Ovary (tissue), 3 donors: ENCODE results near the gene MAGEA12.

ENCODE experiments used
- EP300 ChIP-seq: sonication (generic); formaldehyde crosslinking; IDR thresholded peaks from one replicate; pipeline ENCODE4 v1.6.1; 2017; ENCODE audit warnings: antibody characterized with exemption
- POLR2A ChIP-seq: fragments of 450-650 bp; IDR thresholded peaks from one replicate; pipeline ENCODE4 v1.6.1; 2017; ENCODE audit warnings: antibody characterized with exemption, mild to moderate bottlenecking, moderate library complexity
- TF ChIP-seq, protein P1 (sequence below), 3 donors: fragments of 450-650 bp in 2 of 3; fragments of 200-600 bp in 1 of 3; IDR thresholded peaks; one replicate each; pipeline versions ENCODE4 v1.5.1 to v1.8.0; 2016 to 2022; ENCODE audit warnings: antibody characterized with exemption in 3 of 3, mild to moderate bottlenecking in 1 of 3
- donor health status: DM: no; HTN: no; CAD: no.

DNA sequence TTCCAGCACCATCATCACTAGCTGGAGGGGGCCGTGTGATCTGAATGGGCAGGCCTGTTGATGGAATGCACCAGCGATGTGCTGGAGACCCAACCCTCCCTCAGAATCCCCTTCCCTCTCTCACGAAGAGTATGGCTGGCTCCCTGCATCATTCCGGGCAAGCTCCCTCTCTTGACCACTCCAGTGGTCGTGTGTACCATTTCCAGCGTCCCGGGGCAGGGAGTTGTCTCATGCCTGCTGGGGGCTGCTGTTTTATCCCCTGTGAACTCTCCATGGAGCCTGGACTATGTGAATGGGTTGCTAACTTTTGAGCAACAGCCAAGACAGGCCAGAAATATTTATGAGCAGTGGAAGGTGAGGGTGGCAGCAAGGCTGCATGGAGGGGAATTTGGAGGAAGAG lies 8.1 kb upstream of the MAGEA12 start:
- TF ChIP-seq, protein P1, sequence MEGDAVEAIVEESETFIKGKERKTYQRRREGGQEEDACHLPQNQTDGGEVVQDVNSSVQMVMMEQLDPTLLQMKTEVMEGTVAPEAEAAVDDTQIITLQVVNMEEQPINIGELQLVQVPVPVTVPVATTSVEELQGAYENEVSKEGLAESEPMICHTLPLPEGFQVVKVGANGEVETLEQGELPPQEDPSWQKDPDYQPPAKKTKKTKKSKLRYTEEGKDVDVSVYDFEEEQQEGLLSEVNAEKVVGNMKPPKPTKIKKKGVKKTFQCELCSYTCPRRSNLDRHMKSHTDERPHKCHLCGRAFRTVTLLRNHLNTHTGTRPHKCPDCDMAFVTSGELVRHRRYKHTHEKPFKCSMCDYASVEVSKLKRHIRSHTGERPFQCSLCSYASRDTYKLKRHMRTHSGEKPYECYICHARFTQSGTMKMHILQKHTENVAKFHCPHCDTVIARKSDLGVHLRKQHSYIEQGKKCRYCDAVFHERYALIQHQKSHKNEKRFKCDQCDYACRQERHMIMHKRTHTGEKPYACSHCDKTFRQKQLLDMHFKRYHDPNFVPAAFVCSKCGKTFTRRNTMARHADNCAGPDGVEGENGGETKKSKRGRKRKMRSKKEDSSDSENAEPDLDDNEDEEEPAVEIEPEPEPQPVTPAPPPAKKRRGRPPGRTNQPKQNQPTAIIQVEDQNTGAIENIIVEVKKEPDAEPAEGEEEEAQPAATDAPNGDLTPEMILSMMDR (IDR thresholded peaks at IDR 0.05): no peak
- TF ChIP-seq POLR2A: no peak
- no peak for TF ChIP-seq EP300
